Measurements from ENCODE around the gene BAZ2B.

GRCh38 chr2:159613091-159613490 is 3.3 kb downstream of the BAZ2B start:
- TF ChIP-seq KDM1A (IDR thresholded peaks at IDR 0.05), result no peak
- no peak for TF ChIP-seq ZNF561 (CRISPR knock-in tag; conservative IDR thresholded peaks at IDR 0.05)
- TF ChIP-seq PHB2 (IDR thresholded peaks at IDR 0.05; ENCODE audit: low read depth), result no peak

Data from K562 (cell line).